Testis (tissue), 2 donors: Measurements from ENCODE around the gene DPF3.

Experiments used
- POLR2A ChIP-seq: fragments of 450-650 bp; IDR thresholded peaks from one replicate; pipeline ENCODE4 v1.6.1; 2017; ENCODE audit warnings: antibody characterized with exemption, mild to moderate bottlenecking, moderate library complexity
- TF ChIP-seq, protein P1 (sequence below), 3 experiments: fragments of 450-650 bp in 2 of 3; fragments of 200-600 bp in 1 of 3; sonication (generic) in 1 of 3; IDR thresholded peaks; one replicate each; pipeline ENCODE4 v1.5.1; 2016 to 2019; ENCODE audit warnings: antibody characterized with exemption in 3 of 3, mild to moderate bottlenecking in 2 of 3, moderate library complexity in 1 of 3

GRCh38 chr14:72683787-72684186, 210.1 kb downstream of the DPF3 start:
- TF ChIP-seq, protein P1, sequence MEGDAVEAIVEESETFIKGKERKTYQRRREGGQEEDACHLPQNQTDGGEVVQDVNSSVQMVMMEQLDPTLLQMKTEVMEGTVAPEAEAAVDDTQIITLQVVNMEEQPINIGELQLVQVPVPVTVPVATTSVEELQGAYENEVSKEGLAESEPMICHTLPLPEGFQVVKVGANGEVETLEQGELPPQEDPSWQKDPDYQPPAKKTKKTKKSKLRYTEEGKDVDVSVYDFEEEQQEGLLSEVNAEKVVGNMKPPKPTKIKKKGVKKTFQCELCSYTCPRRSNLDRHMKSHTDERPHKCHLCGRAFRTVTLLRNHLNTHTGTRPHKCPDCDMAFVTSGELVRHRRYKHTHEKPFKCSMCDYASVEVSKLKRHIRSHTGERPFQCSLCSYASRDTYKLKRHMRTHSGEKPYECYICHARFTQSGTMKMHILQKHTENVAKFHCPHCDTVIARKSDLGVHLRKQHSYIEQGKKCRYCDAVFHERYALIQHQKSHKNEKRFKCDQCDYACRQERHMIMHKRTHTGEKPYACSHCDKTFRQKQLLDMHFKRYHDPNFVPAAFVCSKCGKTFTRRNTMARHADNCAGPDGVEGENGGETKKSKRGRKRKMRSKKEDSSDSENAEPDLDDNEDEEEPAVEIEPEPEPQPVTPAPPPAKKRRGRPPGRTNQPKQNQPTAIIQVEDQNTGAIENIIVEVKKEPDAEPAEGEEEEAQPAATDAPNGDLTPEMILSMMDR (IDR thresholded peaks at IDR 0.05), result no peak
- TF ChIP-seq POLR2A, result no peak
